NT2/D1 (cell line): ENCODE data around the gene RBM44.

Experiments used
- YY1 ChIP-seq: IDR thresholded peaks from 2 replicates; pipeline ENCODE4 v1.6.1; 2011; ENCODE audit not compliant: insufficient read length, insufficient read depth
- ZNF274 ChIP-seq: IDR thresholded peaks from 2 replicates; pipeline ENCODE4 v1.6.1; 2011; ENCODE audit warnings: mild to moderate bottlenecking, low read depth, low read length

DNA sequence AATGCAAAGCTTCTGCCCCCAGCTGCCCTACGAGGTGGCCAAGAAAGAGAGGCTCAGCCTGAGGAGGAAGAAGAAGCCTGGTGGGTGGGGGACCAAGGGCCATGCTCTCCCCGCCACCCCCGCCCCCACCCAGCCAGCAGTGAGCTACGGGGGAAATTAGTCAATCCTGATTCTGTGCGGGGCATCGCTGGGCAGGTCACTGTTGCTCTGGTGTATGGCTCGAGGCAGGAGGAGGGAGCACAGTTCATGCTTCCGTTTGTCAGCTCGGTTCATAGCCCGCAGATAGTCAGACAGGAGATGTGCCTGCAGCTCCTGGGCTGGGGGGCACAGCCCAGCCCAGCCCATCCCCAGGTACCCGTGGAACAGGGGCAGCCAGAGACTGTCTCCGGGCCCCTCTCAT is 78.0 kb downstream of the RBM44 start:
- TF ChIP-seq YY1: no peak
- no peak for TF ChIP-seq ZNF274
